ENCODE data around the gene VPS37B.

Gene VPS37B

DNA sequence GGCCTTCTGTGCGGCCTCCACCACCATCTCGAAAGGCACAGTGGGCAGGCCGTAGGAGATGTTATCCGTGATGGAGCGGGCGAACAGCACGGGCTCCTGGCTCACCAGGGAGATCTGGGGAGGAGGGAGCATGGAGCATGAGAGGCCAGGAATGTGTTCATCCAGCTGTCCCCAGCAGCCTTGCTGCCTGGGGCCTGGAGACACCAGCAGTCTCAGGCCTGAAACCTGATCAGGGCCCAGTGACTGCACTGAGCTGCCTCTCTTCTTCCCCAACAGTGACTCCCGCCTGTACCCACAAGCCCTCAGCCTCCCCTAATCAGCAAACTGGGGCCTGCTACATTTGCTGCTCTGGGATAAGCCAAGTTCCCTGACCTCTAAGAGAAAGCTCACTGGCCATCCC, 39.4 kb upstream of the VPS37B start (continued):
- TF ChIP-seq ZSCAN23 (tag by site-specific recombination; IDR thresholded peaks at IDR 0.05) (no peak), HOXA7 (CRISPR knock-in tag; IDR thresholded peaks at IDR 0.05; ENCODE audit: borderline replicate concordance) (no peak), ZNF133 (tag by site-specific recombination; IDR thresholded peaks at IDR 0.05) (no peak), ZXDB (tag by site-specific recombination; IDR thresholded peaks at IDR 0.05) (no peak), ZNF600 (tag by site-specific recombination; IDR thresholded peaks at IDR 0.05) (no peak)
- TF ChIP-seq, protein P1, sequence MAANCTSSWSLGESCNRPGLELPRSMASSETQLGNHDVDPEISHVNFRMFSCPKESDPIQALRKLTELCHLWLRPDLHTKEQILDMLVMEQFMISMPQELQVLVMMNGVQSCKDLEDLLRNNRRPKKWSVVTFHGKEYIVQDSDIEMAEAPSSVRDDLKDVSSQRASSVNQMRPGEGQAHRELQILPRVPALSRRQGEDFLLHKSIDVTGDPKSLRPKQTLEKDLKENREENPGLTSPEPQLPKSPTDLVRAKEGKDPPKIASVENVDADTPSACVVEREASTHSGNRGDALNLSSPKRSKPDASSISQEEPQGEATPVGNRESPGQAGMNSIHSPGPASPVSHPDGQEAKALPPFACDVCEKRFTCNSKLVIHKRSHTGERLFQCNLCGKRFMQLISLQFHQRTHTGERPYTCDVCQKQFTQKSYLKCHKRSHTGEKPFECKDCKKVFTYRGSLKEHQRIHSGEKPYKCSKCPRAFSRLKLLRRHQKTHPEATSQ (tag by site-specific recombination; IDR thresholded peaks at IDR 0.05) = no peak
- TF ChIP-seq, protein P2, sequence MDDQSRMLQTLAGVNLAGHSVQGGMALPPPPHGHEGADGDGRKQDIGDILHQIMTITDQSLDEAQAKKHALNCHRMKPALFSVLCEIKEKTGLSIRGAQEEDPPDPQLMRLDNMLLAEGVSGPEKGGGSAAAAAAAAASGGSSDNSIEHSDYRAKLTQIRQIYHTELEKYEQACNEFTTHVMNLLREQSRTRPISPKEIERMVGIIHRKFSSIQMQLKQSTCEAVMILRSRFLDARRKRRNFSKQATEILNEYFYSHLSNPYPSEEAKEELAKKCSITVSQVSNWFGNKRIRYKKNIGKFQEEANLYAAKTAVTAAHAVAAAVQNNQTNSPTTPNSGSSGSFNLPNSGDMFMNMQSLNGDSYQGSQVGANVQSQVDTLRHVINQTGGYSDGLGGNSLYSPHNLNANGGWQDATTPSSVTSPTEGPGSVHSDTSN (CRISPR knock-in tag; IDR thresholded peaks at IDR 0.05) = no peak

DNA sequence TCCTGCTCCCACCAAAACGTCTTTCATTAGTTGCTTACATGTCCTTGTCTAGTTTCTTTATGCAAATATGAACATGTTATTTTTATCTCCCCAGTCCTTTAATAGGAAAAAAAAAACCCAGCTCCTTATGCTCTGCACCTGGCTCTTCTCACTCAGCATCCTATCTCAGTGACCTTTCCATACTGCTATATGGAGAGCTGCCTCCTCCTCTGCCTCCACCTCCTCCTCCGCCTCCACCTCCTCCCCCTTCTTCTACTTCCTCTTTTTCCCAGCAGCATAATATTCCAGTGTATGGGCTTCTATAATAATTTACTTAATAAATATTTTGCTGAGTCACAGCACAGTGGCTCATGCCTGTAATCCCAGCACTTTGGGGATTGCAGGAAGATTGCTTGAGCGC, 38.8 kb upstream of the VPS37B start:
- TF ChIP-seq, protein P3, sequence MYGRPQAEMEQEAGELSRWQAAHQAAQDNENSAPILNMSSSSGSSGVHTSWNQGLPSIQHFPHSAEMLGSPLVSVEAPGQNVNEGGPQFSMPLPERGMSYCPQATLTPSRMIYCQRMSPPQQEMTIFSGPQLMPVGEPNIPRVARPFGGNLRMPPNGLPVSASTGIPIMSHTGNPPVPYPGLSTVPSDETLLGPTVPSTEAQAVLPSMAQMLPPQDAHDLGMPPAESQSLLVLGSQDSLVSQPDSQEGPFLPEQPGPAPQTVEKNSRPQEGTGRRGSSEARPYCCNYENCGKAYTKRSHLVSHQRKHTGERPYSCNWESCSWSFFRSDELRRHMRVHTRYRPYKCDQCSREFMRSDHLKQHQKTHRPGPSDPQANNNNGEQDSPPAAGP (tag by site-specific recombination; IDR thresholded peaks at IDR 0.05) = no peak
- TF ChIP-seq BCL11B (tag by site-specific recombination; IDR thresholded peaks at IDR 0.05; ENCODE audit: low read depth) = no peak
- TF ChIP-seq ZNF146 (tag by site-specific recombination; IDR thresholded peaks at IDR 0.05) = peak; percentile 91
- TF ChIP-seq, protein P4, sequence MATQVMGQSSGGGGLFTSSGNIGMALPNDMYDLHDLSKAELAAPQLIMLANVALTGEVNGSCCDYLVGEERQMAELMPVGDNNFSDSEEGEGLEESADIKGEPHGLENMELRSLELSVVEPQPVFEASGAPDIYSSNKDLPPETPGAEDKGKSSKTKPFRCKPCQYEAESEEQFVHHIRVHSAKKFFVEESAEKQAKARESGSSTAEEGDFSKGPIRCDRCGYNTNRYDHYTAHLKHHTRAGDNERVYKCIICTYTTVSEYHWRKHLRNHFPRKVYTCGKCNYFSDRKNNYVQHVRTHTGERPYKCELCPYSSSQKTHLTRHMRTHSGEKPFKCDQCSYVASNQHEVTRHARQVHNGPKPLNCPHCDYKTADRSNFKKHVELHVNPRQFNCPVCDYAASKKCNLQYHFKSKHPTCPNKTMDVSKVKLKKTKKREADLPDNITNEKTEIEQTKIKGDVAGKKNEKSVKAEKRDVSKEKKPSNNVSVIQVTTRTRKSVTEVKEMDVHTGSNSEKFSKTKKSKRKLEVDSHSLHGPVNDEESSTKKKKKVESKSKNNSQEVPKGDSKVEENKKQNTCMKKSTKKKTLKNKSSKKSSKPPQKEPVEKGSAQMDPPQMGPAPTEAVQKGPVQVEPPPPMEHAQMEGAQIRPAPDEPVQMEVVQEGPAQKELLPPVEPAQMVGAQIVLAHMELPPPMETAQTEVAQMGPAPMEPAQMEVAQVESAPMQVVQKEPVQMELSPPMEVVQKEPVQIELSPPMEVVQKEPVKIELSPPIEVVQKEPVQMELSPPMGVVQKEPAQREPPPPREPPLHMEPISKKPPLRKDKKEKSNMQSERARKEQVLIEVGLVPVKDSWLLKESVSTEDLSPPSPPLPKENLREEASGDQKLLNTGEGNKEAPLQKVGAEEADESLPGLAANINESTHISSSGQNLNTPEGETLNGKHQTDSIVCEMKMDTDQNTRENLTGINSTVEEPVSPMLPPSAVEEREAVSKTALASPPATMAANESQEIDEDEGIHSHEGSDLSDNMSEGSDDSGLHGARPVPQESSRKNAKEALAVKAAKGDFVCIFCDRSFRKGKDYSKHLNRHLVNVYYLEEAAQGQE (tag by site-specific recombination; IDR thresholded peaks at IDR 0.05) = no peak
- TF ChIP-seq ZFHX2 (tag by site-specific recombination; conservative IDR thresholded peaks at IDR 0.05) = no peak
- Histone ChIP-seq H3K27ac (ENCODE audit: extremely low read depth, low read depth, low read length) (no peak overlapping the region), H3K4me1 (ENCODE audit: control insufficient read depth, insufficient read depth, low read length) (no peaks in the 10 kb centered on the region), H3K4me3 (ENCODE audit: low read depth, low read length) (no peak overlapping the region), H3K36me3 (ENCODE audit: control insufficient read depth in 2 of 2, insufficient read depth in 1 of 2, low read length in 2 of 2) (peaks cover 0 to 22% of the 10 kb centered on the region in 2 experiments; a peak in 2 of 3 replicates), H3K9me3 (ENCODE audit: control insufficient read depth, insufficient read depth, low read depth, low read length) (no peaks in the 10 kb centered on the region)
- POLR2A ChIA-PET = interaction anchor here (0.7 kb wide), 1 partner anchor 11 kb away, joined by 3 read pairs; no protein-coding TSS in a partner anchor
- CTCF ChIA-PET = no interaction called here

DNA sequence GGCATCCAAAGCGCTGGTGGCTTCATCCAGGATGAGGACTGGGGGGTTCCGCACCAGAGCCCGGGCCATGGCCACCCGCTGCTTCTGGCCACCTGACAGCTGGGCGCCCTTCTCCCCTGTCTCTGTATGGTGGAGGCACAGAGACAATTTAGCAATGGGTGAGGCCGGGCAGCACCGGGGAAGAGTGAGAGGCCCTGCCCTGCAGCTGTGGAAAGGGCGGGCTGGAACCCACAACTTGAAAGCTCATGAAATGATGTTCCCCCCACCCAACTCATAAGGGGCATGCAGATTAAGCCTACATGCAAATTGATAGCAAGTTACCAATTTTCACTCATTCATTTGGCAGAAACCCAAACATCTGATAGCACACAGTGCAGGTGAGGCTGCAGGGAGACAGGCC, 36.3 kb upstream of the VPS37B start:
- Histone ChIP-seq H3K4me3 (ENCODE audit: low read depth, low read length) (no peak overlapping the region), H3K4me1 (ENCODE audit: control insufficient read depth, insufficient read depth, low read length) (no peaks in the 10 kb centered on the region), H3K9me3 (ENCODE audit: control insufficient read depth, insufficient read depth, low read depth, low read length) (no peaks in the 10 kb centered on the region), H3K27ac (ENCODE audit: extremely low read depth, low read depth, low read length) (no peak overlapping the region), H3K36me3 (ENCODE audit: control insufficient read depth in 2 of 2, insufficient read depth in 1 of 2, low read length in 2 of 2) (peaks cover 0 to 13% of the 10 kb centered on the region in 2 experiments; a peak in 2 of 3 replicates)
- CTCF ChIA-PET = interaction anchor here (1.3 kb wide), 1 partner anchor 56 kb away, joined by 3 read pairs; no protein-coding TSS in a partner anchor
- POLR2A ChIA-PET = no interaction called here
- TF ChIP-seq ZNF175 (tag by site-specific recombination; IDR thresholded peaks at IDR 0.05) = no peak
- TF ChIP-seq ZBTB8A (tag by site-specific recombination; IDR thresholded peaks at IDR 0.05) = no peak
- TF ChIP-seq, protein P5, sequence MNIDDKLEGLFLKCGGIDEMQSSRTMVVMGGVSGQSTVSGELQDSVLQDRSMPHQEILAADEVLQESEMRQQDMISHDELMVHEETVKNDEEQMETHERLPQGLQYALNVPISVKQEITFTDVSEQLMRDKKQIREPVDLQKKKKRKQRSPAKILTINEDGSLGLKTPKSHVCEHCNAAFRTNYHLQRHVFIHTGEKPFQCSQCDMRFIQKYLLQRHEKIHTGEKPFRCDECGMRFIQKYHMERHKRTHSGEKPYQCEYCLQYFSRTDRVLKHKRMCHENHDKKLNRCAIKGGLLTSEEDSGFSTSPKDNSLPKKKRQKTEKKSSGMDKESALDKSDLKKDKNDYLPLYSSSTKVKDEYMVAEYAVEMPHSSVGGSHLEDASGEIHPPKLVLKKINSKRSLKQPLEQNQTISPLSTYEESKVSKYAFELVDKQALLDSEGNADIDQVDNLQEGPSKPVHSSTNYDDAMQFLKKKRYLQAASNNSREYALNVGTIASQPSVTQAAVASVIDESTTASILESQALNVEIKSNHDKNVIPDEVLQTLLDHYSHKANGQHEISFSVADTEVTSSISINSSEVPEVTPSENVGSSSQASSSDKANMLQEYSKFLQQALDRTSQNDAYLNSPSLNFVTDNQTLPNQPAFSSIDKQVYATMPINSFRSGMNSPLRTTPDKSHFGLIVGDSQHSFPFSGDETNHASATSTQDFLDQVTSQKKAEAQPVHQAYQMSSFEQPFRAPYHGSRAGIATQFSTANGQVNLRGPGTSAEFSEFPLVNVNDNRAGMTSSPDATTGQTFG (tag by site-specific recombination; IDR thresholded peaks at IDR 0.05; ENCODE audit: borderline replicate concordance) = no peak
- TF ChIP-seq ZNF223 (tag by site-specific recombination; IDR thresholded peaks at IDR 0.05) = no peak
- TF ChIP-seq, protein P6, sequence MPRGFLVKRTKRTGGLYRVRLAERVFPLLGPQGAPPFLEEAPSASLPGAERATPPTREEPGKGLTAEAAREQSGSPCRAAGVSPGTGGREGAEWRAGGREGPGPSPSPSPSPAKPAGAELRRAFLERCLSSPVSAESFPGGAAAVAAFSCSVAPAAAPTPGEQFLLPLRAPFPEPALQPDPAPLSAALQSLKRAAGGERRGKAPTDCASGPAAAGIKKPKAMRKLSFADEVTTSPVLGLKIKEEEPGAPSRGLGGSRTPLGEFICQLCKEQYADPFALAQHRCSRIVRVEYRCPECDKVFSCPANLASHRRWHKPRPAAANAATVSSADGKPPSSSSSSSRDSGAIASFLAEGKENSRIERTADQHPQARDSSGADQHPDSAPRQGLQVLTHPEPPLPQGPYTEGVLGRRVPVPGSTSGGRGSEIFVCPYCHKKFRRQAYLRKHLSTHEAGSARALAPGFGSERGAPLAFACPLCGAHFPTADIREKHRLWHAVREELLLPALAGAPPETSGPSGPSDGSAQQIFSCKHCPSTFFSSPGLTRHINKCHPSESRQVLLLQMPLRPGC (tag by site-specific recombination; IDR thresholded peaks at IDR 0.05) = no peak
- TF ChIP-seq SP7 (tag by site-specific recombination; IDR thresholded peaks at IDR 0.05) = no peak
- TF ChIP-seq ZNF2 (tag by site-specific recombination; IDR thresholded peaks at IDR 0.05) = no peak
- TF ChIP-seq ZNF510 (tag by site-specific recombination; IDR thresholded peaks at IDR 0.05; ENCODE audit: insufficient replicate concordance) = no peak
- TF ChIP-seq ZNF654 (tag by site-specific recombination; IDR thresholded peaks at IDR 0.05; ENCODE audit: low read depth) = no peak
- no peak for TF ChIP-seq ZNF514 (tag by site-specific recombination; IDR thresholded peaks at IDR 0.05)
- TF ChIP-seq ZNF791 (tag by site-specific recombination; IDR thresholded peaks at IDR 0.05) = no peak

All from HEK293 (cell line).